Colonic mucosa (tissue), 4 donors: ENCODE results near the gene RPTOR. TPM values are rescaled to one million over a fixed set of nuclear protein-coding genes. Genes with fewer than 3 reads are reported as not detected.
"Not testable (repeated sequence)": the region's sequence is repeated elsewhere in the genome, so short reads cannot be mapped to it uniquely, and the experiment has no call there.

Source experiments
- DNase-seq: peaks from one replicate; pipeline ENCODE4 v3.0.0-alpha.2; 2020
- H3K27ac ChIP-seq: fragments of 200-600 bp; one replicate; pipeline ENCODE4 v1.8.0; 2021
- H3K27me3 ChIP-seq: fragments of 200-600 bp; one replicate; pipeline ENCODE4 v1.8.0; 2021
- H3K36me3 ChIP-seq: fragments of 200-600 bp; one replicate; pipeline ENCODE4 v1.8.0; 2021
- H3K4me1 ChIP-seq: fragments of 200-600 bp; one replicate; pipeline ENCODE4 v1.8.0; 2021; ENCODE audit warnings: mild to moderate bottlenecking
- H3K4me3 ChIP-seq: fragments of 200-600 bp; one replicate; pipeline ENCODE4 v1.8.0; 2021
- H3K9ac ChIP-seq, 2 donors: one replicate each; pipeline ENCODE4 v1.7.0; 2013; ENCODE audit warnings: control low read depth in 2 of 2, low read depth in 2 of 2, low read length in 2 of 2
- H3K9me3 ChIP-seq: fragments of 200-600 bp; one replicate; pipeline ENCODE4 v1.8.0; 2021
- intact Hi-C: fragments of 100-400 bp; cut with DNase I; formaldehyde crosslinking; loops from one replicate; pipeline ENCODE4 v1.14.1; 2022
- total RNA-seq, 2 donors: library from RNA; stranded (reverse); fragmentation: NEBNext Ultra II Directional in 1 of 2; extraction: Animal tissue kit (Norgen Biotek cat#: 25700) in 1 of 2; gene quantifications; one replicate each; pipeline ENCODE4 v1.2.1, GENCODE V29; 2021
- TF ChIP-seq, protein P1 (sequence below): fragments of 200-600 bp; IDR thresholded peaks from one replicate; pipeline ENCODE4 v1.8.0; 2022; ENCODE audit warnings: antibody characterized with exemption, mild to moderate bottlenecking
- donor health status: healthy.
- donor health status: DM: no; HTN: no; CAD: no.
- donor health status: DM: no; HTN: no; CAD: no.

Gene RPTOR
- total RNA-seq, 2 donors from 2014 or later, result 21.2 to 39.6 TPM

DNA sequence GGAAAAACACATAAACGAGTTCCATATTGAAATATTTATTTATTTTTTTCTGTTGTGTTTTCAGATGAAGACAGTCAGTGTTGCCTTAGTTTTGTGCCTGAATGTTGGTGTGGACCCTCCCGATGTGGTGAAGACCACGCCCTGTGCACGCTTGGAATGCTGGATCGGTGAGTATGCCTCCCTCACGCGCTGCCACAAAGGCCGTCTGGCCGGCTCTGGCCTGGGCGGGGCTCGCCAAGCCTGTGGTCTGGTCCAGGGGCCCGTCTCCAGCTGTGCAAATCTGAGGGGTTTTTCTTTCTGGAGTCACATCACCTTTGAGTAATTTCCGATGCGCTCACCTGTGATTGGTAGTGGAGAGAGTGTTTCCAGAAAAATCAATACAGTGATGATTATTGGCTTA lies 81.0 kb downstream of the RPTOR start:
- no peak for DNase-seq
- H3K4me3 ChIP-seq, result no peak overlapping the region

DNA sequence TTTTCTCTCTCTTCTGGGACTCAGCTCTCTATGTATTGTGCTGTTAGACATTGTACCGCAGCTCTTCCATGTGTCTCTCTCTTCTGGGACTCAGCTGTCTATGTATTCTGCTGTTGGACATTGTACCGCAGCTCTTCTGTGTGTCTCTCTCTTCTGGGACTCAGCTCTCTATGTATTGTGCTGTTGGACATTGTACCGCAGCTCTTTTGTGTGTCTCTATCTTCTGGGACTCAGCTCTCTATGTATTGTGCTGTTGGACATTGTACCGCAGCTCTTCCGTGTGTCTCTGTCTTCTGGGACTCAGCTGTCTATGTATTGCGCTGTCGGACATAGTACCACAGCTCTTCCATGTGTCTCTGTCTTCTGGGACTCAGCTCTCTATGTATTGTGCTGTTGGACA lies 84.2 kb downstream of the RPTOR start:
- intact Hi-C loops, H3K9me3 ChIP-seq, H3K27me3 ChIP-seq, H3K4me1 ChIP-seq, H3K36me3 ChIP-seq, H3K27ac ChIP-seq, DNase-seq, H3K9ac ChIP-seq, H3K4me3 ChIP-seq: not testable (repeated sequence)

More for the DNA sequence above, 81.0 kb downstream of the RPTOR start:
- TF ChIP-seq, protein P1, sequence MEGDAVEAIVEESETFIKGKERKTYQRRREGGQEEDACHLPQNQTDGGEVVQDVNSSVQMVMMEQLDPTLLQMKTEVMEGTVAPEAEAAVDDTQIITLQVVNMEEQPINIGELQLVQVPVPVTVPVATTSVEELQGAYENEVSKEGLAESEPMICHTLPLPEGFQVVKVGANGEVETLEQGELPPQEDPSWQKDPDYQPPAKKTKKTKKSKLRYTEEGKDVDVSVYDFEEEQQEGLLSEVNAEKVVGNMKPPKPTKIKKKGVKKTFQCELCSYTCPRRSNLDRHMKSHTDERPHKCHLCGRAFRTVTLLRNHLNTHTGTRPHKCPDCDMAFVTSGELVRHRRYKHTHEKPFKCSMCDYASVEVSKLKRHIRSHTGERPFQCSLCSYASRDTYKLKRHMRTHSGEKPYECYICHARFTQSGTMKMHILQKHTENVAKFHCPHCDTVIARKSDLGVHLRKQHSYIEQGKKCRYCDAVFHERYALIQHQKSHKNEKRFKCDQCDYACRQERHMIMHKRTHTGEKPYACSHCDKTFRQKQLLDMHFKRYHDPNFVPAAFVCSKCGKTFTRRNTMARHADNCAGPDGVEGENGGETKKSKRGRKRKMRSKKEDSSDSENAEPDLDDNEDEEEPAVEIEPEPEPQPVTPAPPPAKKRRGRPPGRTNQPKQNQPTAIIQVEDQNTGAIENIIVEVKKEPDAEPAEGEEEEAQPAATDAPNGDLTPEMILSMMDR, result no peak
- no peaks in the 10 kb centered on the region for H3K27me3 ChIP-seq
- no peaks in the 10 kb centered on the region for H3K4me1 ChIP-seq
- no peaks in the 10 kb centered on the region for H3K9me3 ChIP-seq
- H3K27ac ChIP-seq, result no peak overlapping the region
- no peaks in the 10 kb centered on the region for H3K36me3 ChIP-seq
- no peak overlapping the region for H3K9ac ChIP-seq
- intact Hi-C loops, result no loop called here

DNA sequence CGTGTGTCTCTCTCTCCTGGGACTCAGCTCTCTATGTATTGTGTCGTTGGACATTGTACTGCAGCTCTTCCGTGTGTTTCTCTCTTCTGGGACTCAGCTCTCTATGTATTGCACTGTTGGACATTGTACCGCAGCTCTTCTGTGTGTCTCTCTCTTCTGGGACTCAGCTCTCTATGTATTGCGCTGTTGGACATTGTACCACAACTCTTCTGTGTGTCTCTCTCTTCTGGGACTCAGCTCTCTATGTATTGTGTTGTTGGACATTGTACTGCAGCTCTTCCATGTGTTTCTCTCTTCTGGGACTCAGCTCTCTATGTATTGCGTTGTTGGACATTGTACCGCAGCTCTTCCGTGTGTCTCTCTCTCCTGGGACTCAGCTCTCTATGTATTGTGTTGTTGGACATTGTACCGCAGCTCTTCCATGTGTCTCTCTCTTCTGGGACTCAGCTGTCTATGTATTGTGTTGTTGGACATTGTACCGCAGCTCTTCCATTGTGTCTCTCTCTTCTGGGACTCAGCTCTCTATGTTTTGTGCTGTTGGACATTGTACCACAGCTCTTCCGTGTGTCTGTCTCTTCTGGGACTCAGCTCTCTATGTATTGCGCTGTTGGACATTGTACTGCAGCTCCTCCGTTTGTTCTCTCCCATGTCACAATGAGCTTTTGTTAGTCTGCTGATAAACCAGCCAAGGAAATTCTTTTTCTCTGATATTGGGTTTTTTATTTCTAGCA lies 84.8 kb downstream of the RPTOR start:
- Histone ChIP-seq H3K9me3 (no peaks in the 10 kb centered on the region), H3K27me3 (no peaks in the 10 kb centered on the region), H3K27ac (no peak overlapping the region), H3K4me1 (no peaks in the 10 kb centered on the region), H3K36me3 (no peaks in the 10 kb centered on the region), H3K4me3 (no peak overlapping the region), H3K9ac (no peak overlapping the region)
- intact Hi-C loops, result no loop called here
- TF ChIP-seq, protein P1, result no peak
- no peak for DNase-seq

DNA sequence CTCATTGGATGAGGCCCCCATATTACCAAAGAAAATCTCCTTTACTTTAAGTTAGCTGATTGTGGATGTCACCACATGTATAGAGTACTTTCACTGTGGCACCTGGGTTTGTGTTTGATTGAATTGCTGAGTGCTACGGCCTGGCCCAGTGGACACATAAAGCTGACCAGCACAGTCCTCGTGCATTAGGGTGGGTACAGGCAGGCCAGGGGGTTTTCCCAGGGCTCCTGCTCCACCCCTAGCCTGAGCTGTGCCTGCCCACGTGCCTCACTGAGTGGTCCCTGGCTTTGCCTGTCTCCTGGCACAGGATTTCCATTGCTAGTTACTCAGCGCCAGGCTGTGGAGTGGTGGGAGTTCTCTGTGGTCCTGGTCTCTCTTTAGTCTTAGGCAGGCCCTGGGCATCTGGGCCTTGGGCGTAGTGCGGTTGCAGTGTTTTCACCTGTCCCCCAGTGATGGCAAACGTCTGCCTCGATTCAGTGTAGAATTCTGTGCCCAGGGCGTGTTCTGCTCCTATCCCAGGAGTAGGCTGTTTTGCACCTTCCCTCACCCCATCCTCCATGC lies 86.0 kb downstream of the RPTOR start:
- Histone ChIP-seq H3K9me3 (no peaks in the 10 kb centered on the region), H3K4me1 (no peaks in the 10 kb centered on the region), H3K36me3 (no peaks in the 10 kb centered on the region), H3K9ac (no peak overlapping the region), H3K4me3 (no peak overlapping the region), H3K27ac (no peak overlapping the region), H3K27me3 (no peaks in the 10 kb centered on the region)
- intact Hi-C loops, result no loop called here
- TF ChIP-seq, protein P1, result no peak
- no peak for DNase-seq

DNA sequence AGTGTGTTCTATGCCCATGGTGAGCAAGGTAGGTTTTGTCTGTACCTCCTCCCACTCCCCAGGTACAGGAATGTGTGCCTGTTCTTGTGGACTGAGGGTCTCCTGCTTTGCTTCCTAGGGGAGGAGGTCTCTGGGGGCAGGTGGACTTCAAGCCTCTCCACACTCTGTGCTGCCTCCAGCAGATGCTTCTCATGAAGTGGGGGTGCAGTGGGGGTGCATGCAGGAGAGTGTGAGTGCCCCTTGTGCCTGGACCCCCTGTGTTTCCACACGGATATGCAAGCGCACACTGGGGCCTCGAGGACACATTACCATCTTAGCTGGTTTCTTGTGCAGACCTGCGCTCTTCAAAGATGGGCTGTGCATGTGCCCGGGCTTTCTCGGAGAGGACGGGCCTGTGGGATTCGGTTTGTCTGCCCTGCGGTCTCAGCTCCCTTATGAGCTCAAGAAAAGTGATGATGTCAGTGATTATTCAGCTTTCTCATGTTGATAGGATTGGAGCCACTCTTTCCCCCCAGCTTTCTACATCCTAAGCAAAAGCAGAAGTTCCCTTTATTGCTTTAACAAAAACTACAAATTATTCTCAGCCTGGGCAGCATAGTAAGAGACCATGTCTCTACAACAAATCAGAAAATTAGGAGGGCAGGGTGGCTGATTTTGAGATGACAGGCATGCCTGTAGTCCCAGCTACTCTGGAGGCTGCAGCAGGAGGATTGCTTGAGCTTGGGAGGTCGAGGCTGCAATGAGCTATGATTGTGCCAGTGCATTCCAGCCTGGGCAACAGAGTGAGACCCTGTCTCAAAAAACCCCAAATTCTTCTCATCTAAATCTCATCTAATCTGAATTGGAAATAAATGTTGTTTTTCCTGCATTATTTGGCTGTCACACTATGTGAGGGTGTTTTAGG lies 86.8 kb downstream of the RPTOR start:
- Histone ChIP-seq H3K4me3 (no peak overlapping the region), H3K27ac (no peak overlapping the region), H3K27me3 (no peaks in the 10 kb centered on the region), H3K36me3 (no peaks in the 10 kb centered on the region), H3K4me1 (no peaks in the 10 kb centered on the region), H3K9me3 (no peaks in the 10 kb centered on the region), H3K9ac (no peak overlapping the region)
- intact Hi-C loops, result no loop called here
- TF ChIP-seq, protein P1, result no peak
- DNase-seq, result no peak
